HEK293 (cell line): ENCODE data around the gene ZNF484.
"Not testable (repeated sequence)": the region's sequence is repeated elsewhere in the genome, so short reads cannot be mapped to it uniquely, and the experiment has no call there.

ENCODE experiments used
- ELK4 ChIP-seq: IDR thresholded peaks from 2 replicates; pipeline ENCODE4 v1.6.1; 2011; ENCODE audit warnings: mild to moderate bottlenecking, low read depth, low read length, borderline replicate concordance
- YY1 ChIP-seq: fragments of 450-650 bp; formaldehyde crosslinking; IDR thresholded peaks from 2 replicates; pipeline ENCODE4 v1.5.1; 2018; ENCODE audit warnings: missing biosample characterization, missing genetic modification characterization
- ZNF214 ChIP-seq: fragments of 450-650 bp; formaldehyde crosslinking; IDR thresholded peaks from 2 replicates; pipeline ENCODE4 v1.5.1; 2017; ENCODE audit warnings: missing biosample characterization, mild to moderate bottlenecking, missing genetic modification characterization, borderline replicate concordance

GRCh38 chr9:92825065-92825464 is 52.8 kb downstream of the ZNF484 start:
- TF ChIP-seq ZNF214 (tag by site-specific recombination); YY1 (tag by site-specific recombination); ELK4: not testable (repeated sequence)
